HG03066 (cell line): ENCODE data around the gene TTC34.
"Not testable (repeated sequence)": the region's sequence is repeated elsewhere in the genome, so short reads cannot be mapped to it uniquely, and the experiment has no call there.

Experiments
- ATAC-seq: cut with Tn5 transposase; IDR thresholded peaks from one replicate; pipeline ENCODE4 v1.9.1; 2021; ENCODE audit warnings: low read depth; ENCODE audit not compliant: unreplicated experiment

TTC34 gene

GRCh38 chr1:2685671-2686070, 115.8 kb downstream of the TTC34 start:
- not testable (repeated sequence) for ATAC-seq

GRCh38 chr1:2684878-2685277, 116.6 kb downstream of the TTC34 start:
- ATAC-seq = not testable (repeated sequence)

DNA sequence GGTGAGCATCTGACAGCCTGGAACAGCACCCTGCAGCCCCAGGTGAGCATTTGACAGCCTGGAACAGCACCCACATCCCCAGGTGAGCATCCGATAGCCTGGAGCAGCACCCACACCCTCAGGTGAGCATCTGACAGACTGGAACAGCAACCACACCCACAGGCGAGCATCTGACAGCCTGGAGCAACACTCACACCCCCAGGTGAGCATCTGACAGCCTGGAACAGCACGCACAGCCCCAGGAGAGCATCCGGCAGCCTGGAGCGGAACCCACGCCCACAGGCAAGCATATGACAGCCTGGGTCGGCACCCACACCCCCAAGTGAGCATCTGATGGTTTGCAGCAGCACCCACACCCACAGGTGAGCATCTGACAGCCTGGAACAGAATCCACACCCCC, 117.5 kb downstream of the TTC34 start:
- ATAC-seq = not testable (repeated sequence)

DNA sequence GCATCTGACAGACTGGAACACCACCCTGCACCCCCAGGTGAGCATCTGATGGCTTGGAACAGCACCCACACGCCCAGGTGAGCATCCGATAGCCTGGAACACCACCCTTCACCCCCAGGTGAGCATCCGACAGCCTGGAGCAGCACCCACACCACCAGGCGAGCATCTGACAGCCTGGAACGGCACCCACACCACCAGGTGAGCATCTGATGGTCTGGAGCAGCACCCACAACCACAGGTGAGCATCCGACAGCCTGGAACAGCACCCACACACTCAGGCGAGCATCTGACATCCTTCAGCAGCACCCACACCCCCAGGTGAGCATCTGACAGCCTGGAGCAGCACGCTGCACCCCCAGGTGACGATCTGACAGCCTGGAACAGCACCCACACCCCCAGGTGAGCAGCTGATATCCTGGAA, 118.2 kb downstream of the TTC34 start:
- ATAC-seq = not testable (repeated sequence)

- ATAC-seq = not testable (repeated sequence)
Measured at GRCh38 chr1:2682879-2683278, 118.6 kb downstream of the TTC34 start.

DNA sequence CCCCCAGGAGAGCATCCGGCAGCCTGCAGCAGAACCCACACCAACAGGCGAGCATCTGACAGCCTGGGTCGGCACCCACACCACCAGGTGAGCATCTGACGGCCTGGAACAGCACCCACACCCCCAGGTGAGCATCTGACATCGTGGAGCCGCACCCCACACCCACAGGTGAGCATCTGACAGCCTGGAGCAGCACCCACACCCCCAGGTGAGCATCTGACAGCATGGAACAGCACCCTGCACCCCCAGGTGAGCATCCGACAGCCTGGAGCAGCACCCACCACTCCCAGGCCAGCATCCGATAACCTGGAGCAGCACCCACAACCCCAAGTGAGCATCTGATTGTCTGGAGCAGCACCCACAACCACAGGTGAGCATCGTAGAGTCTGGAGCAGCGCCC, 124.8 kb downstream of the TTC34 start:
- not testable (repeated sequence) for ATAC-seq

- ATAC-seq = not testable (repeated sequence)
Measured at GRCh38 chr1:2671656-2672055, 129.8 kb downstream of the TTC34 start.

DNA sequence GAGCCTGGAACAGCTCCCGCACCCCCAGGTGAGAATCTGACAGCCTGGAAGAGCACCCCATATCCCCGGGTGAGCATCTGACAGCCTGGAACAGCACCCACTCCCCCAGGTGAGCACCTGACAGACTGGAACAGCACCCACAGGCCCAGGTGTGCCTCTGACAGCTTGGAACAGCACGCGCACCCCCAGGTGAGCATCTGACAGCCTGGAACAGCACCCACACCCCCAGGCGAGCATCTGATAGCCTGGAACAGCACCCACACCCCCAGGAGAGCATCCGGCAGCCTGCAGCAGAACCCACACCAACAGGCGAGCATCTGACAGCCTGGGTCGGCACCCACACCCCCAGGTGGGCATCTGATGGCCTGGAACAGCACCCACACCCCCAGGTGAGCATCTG, 141.7 kb downstream of the TTC34 start:
- not testable (repeated sequence) for ATAC-seq

DNA sequence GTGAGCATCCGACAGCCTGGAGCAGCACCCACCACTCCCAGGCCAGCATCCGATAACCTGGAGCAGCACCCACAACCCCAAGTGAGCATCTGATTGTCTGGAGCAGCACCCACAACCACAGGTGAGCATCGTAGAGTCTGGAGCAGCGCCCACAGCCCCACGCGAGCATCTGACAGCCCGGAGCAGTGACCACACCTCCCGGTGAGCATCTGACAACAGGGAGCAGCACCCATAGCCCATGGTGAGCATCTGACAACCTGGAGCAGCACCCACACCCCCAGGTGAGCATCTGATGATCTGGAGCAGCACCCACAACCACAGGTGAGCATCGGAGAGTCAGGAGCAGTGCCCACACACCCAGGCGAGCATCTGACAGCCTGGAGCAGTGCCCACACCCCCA, 143.6 kb downstream of the TTC34 start:
- not testable (repeated sequence) for ATAC-seq

DNA sequence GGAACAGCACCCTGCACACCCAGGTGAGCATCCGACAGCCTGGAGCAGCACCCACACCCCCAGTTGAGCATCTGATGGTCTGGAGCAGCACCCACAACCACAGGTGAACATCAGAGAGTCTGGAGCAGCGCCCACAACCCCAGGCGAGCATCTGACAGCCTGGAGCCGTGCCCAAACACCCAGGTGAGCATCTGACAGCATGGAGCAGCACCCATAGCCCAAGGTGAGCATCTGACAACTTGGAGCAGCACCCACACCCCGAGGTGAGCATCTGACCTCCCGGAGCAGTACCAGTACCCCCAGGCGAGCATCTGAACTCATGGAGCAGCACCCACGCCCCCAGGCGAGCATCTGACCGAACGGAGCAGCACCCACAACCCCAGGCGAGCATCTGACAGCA, 144.4 kb downstream of the TTC34 start:
- not testable (repeated sequence) for ATAC-seq

DNA sequence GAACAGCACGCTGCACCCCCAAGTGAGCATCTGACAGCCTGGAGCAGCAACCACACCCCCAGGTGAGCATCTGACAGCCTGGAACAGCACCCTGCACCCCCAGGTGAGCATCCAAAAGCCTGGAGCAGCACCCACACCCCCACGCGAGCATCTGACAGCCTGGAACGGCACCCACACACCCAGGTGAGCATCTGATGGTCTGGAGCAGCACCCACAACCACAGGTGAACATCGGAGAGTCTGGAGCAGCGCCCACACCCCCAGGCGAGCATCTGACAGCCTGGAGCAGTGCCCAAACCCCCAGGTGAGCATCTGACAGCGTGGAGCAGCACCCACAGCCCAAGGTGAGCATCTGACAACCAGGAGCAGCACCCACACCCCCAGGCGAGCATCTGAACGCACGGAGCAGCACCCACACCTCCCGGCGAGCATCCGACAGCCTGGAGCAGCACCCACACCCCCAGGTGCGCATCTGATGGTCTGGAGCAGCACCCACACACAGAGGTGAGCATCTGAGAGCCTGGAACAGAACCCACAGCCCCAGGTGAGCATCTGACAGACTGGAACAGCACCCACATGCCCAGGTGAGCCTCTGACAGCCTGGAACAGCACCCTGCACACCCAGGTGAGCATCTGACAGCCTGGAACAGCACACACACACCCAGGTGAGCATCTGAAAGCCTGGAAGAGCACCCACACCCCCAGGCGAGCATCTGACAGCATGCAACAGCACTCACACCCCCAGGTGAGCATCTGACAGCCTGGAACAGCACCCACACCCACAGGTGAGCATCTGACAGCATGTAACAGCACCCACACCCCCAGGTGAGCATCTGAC, 145.7 kb downstream of the TTC34 start:
- ATAC-seq = not testable (repeated sequence)

- ATAC-seq = not testable (repeated sequence)
Measured at GRCh38 chr1:2654443-2654948, 147.0 kb downstream of the TTC34 start.

GRCh38 chr1:2653741-2654442, 147.6 kb downstream of the TTC34 start:
- ATAC-seq = not testable (repeated sequence)

DNA sequence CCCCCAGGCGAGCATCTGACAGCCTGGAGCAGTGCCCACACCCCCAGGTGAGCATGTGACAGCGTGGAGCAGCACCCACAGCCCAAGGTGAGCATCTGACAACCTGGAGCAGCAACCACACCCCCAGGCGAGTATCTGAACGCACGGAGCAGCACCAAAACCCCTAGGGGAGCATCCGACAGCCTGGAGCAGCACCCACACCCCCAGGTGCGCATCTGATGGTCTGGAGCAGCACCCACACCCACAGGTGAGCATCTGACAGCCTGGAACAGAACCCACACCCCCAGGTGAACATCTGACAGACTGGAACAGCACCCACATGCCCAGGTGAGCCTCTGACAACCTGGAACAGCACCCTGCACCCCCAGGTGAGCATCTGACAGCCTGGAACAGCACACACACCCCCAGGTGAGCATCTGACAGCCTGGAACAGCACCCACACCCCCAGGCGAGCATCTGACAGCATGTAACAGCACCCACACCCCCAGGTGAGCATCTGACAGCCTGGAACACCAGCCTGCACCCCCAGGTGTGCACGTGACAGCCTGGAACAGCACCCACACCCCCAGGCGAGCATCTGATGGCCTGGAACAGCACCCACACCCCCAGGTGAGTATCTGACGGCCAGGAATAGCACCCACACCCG, 148.4 kb downstream of the TTC34 start:
- ATAC-seq = not testable (repeated sequence)

DNA sequence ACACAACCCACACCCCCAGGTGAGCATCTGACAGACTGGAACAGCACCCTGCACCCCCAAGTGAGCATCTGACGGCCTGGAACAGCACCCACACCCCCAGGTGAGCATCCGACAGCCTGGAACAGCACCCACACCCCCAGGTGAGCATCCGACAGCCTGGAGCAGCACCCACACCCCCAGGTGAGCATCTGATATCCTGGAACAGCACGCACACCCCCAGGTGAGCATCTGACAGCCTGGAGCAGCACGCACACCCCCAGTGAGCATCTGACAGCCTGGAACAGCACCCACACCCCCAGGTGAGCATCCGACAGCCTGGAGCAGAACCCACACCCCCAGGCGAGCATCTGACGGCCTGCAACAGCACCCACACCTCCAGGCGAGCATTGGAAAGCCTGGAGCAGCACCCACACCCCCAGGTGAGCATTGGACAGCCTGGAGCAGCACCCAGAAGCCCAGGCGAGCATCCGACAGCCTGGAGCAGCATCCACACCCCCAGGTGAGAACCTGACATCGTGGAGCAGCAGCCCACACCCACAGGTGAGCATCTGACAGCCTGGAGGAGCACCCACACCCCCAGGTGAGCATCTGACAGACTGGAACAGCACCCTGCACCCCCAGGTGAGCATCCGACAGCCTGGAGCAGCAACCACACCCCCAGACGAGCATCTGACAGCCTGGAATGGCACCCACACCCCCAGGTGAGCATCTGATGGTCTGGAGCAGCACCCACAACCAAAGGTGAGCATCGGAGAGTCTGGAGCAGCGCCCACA, 149.2 kb downstream of the TTC34 start:
- not testable (repeated sequence) for ATAC-seq

GRCh38 chr1:2650967-2651645, 150.4 kb downstream of the TTC34 start:
- no peak for ATAC-seq

DNA sequence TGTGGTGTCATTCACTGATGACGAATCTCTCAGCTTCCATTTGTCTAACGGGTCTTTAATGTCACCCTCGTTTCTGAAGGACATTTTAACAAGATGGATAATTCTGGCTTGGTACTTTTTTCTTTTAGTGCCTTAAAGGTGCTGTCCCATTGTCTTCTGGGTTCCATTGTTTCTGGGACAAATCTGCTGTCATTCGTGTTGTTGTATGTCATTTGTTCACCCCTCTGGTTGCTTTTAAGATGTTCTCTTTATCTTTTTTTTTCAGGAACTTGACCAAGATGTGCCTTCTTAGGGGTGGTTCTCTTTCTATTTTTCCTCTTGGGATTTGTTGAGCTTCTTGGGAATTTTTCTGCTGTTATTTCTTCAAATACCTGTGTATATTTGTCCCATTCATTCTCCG, 154.7 kb downstream of the TTC34 start:
- ATAC-seq = no peak

GRCh38 chr1:2645776-2646175, 155.7 kb downstream of the TTC34 start:
- no peak for ATAC-seq

DNA sequence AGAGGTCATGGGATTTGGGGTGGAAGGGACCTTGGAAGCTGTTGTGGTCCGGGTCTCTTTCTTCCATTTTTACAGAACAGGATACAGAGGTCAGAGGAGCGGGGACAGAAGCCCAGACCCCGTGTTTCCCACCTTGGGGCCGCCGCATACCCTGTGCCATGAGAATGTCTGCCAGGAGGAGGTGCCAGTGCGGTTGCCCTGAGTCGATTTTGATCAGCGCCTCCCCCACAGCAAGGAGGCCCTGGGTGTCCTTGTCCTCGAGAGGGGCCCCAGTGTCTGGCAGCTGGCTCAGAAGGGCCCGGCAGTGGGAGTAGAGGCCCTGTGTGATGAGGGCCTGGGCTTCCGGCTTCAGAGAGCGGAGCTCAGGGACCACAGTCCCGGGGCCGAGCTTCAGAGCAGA, 156.3 kb downstream of the TTC34 start:
- no peak for ATAC-seq
